Bronchial epithelial cell (primary cell): Measurements from ENCODE around the gene SPDYC. TPM values are rescaled to one million over a fixed set of nuclear protein-coding genes. Genes with fewer than 3 reads are reported as not detected.

ENCODE experiments used
- DNase-seq: peaks from one replicate; pipeline ENCODE4 v3.0.0-alpha.2; 2010; ENCODE audit warnings: low read depth
- FAIRE-seq: peaks from 2 replicates; lab custom pipeline; 2011; peaks lifted over from hg19 to GRCh38; lab: Jason Lieb, UNC
- H3K27me3 ChIP-seq: 2 replicates; pipeline ENCODE4 v1.5.1; 2011; ENCODE audit warnings: low read length; ENCODE audit not compliant: control insufficient read depth, insufficient read depth
- H3K36me3 ChIP-seq: 2 replicates; pipeline ENCODE4 v1.5.1; 2011; ENCODE audit warnings: low read length; ENCODE audit not compliant: control insufficient read depth, insufficient read depth
- H3K4me3 ChIP-seq: 2 replicates; pipeline ENCODE4 v1.5.1; 2011; ENCODE audit warnings: mild to moderate bottlenecking, low read depth, low read length, control low read depth
- CTCF ChIP-seq: IDR thresholded peaks from 2 replicates; pipeline ENCODE4 v1.5.1; 2011; ENCODE audit warnings: mild to moderate bottlenecking, moderate library complexity, low read length, control low read depth, inconsistent platforms; ENCODE audit not compliant: insufficient read depth, severe bottlenecking
- total RNA-seq: library from RNA; depleted of rRNA; stranded (reverse); fragments of >200 nt; gene quantifications from 2 replicates; pipeline ENCODE4 v1.2.1, GENCODE V29; 2014

Gene SPDYC
- total RNA-seq, 1 donor from 2014 or later = not detected

- Histone ChIP-seq H3K36me3 (peaks cover 55% of the 10 kb centered on the region), H3K4me3 (no peak overlapping the region), H3K27me3 (no peaks in the 10 kb centered on the region)
- no peak for DNase-seq
- FAIRE-seq = no peak
- TF ChIP-seq CTCF = no peak
These were observed 16.7 kb downstream of the SPDYC start for GRCh38 chr11:65186701-65187100.

- no peak for TF ChIP-seq CTCF
- DNase-seq (no peak), FAIRE-seq (peak; percentile 36)
- H3K4me3 ChIP-seq = no peak overlapping the region
- no peaks in the 10 kb centered on the region for H3K27me3 ChIP-seq
- H3K36me3 ChIP-seq = peaks cover 56% of the 10 kb centered on the region
These were observed 17.2 kb downstream of the SPDYC start for GRCh38 chr11:65187146-65187675.

GRCh38 chr11:65187971-65188461, 18.0 kb downstream of the SPDYC start:
- no peak for TF ChIP-seq CTCF
- H3K36me3 ChIP-seq = peaks cover 57% of the 10 kb centered on the region
- no peak for DNase-seq
- no peak overlapping the region for H3K4me3 ChIP-seq
- no peak for FAIRE-seq
- H3K27me3 ChIP-seq = no peaks in the 10 kb centered on the region

GRCh38 chr11:65188486-65188885, 18.5 kb downstream of the SPDYC start:
- no peak for DNase-seq
- no peak overlapping the region for H3K4me3 ChIP-seq
- TF ChIP-seq CTCF = no peak
- H3K27me3 ChIP-seq = no peaks in the 10 kb centered on the region
- H3K36me3 ChIP-seq = peaks cover 57% of the 10 kb centered on the region
- no peak for FAIRE-seq

GRCh38 chr11:65189191-65189590, 19.2 kb downstream of the SPDYC start:
- no peak overlapping the region for H3K4me3 ChIP-seq
- H3K36me3 ChIP-seq = peaks cover 53% of the 10 kb centered on the region
- no peak for TF ChIP-seq CTCF
- DNase-seq = no peak
- FAIRE-seq = no peak
- H3K27me3 ChIP-seq = no peaks in the 10 kb centered on the region

- FAIRE-seq = no peak
- no peak for DNase-seq
- TF ChIP-seq CTCF = no peak
- H3K4me3 ChIP-seq = no peak overlapping the region
- H3K36me3 ChIP-seq = peaks cover 21% of the 10 kb centered on the region
- no peaks in the 10 kb centered on the region for H3K27me3 ChIP-seq
These were observed 24.5 kb downstream of the SPDYC start for GRCh38 chr11:65194564-65194963.
